Posterior vena cava (tissue), 2 donors: ENCODE results near the gene SPATA12. TPM values are rescaled to one million over a fixed set of nuclear protein-coding genes. Genes with fewer than 3 reads are reported as not detected.

Experiments
- DNase-seq: peaks from one replicate; pipeline ENCODE4 v3.0.0-alpha.2; 2020; ENCODE audit warnings: low spot score
- intact Hi-C, 2 donors: fragments of 100-400 bp; cut with DNase I; formaldehyde crosslinking; loops; one replicate each; pipeline versions ENCODE4 v1.14.1 to v1.14.2; 2022 to 2023
- long read RNA-seq, 2 donors: library from polyadenylated mRNA; unstranded; transcript quantifications; one replicate each; pipeline ENCODE4 v2.0.0, GENCODE V29; 2020 to 2021
- total RNA-seq, 2 donors: library from RNA; stranded (reverse); fragmentation: NEBNext Ultra II Directional; extraction: Animal tissue kit (Norgen Biotek cat#: 25700); gene quantifications; one replicate each; pipeline ENCODE4 v1.2.1, GENCODE V29; 2021
- donor health status: DM: yes; HTN: yes; CAD: no.
- donor health status: DM: yes; HTN: yes; CAD: no.

SPATA12 gene, protein sequence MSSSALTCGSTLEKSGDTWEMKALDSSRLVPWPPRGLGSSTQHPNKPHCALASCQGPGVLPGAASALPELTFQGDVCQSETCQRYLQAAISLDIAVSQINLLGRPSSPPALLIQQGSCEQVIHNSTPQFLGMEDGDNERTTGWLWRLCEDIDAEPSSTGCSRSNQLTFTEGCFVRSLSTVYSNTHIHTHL
- not detected for total RNA-seq
- long read RNA-seq, donor 1, partial matches to known transcripts = 0 of 1 reads
- long read RNA-seq, donor 1, other reads (novel, unspliced or antisense) = 1 of 1 reads
- long read RNA-seq, donor 2 = 0 reads

DNA sequence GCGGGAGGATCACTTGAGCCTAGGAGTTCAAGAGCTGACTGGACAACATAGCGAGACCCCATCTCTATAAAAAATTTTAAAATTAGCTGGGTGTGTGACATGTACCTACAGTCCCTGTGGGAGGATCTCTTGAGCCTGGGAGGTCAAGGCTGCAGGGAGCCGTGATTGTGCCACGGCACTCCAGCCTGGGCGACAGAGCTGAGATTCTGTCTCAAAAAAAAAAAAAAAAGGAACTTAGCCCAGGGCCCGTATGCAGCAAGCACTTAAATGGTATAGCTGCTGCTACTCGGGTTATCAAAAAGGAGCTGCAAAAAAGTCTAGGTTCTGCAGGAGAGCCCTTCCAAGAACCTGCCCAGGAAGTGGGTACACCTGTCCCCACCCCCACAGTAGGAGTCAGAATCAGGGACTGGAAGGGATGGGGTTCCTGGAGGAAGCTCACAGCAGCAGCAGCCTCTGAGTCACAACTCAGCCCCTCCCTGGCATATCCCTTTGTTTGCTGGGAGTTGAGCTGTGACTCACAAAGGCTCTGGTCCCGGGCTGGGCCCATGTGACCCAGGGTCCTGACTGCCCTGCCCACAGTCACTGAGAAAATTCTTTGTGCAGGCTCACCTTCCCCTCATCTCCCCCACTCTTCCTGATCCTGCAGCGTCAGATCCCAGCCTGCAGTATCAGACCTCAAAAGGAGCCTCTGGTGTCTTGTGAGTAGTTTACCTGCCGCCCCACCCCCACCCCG lies at the start of gene SPATA12:
Gene SPATA12 (plus strand): TSS at position 576 of the 733 bp plus-strand sequence. CDS start 13,031 bp downstream, outside the sequence.
- intact Hi-C loops = no loop called here
- DNase-seq = peak; percentile 91

DNA sequence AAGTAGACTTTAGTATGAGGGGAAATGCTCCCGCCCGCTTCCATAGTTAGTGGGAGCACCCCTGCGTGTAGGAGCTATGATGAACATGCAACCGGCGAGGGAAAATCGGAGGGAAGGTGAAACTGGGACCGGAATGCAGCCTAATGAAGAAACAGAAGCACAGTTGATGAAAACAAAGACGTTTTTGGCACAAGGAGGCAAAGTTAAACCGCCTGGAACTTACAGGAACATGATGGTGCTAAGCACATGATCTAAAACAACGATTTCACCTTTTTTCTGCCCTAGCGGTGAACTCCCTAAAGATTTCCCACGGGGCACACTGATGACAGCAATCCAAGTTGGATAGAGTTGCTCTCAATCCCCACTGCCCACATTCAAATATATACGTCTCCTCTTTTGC lies 49.4 kb upstream of the SPATA12 start:
- intact Hi-C loops = no loop called here
- DNase-seq = no peak

DNA sequence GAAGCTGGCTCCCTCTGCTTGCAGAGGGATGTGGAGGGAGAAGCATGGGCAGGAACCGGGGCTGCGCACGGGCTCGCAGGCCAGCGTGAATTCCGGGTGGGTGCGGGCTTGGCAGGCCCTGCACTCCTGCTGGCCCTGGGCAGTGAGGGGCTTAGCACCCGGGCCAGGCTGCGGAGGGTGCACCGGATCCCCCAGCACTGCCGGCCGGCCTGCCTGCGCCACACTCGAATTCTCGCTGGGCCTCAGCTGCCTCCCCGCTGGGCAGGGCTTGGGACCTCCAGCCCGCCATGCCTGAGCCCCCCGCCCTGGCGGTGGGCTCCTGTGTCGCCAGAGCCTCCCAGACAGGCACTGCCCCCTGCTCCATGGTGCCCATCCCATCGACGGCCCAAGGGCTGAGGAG lies 47.6 kb upstream of the SPATA12 start:
- DNase-seq = peak; percentile 75
- intact Hi-C loops = no loop called here

DNA sequence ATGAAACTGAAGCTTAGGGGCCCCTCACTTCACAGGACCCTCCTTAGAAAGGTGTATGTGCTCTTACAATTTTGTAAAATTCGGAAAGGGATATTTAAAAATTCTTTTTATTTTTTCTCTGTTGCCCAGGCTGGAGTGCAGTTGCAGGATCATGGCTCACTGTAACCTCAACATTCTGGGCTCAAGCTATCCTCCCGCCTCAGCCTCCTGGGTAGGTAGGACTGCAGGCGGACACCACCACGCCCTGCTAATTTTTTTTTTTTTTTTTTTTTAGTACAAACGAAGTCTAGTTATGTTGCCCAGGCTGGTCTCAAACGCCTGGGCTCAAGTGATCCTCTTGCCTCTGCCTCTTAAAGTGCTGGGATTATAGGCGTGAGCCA lies 45.1 kb upstream of the SPATA12 start:
- DNase-seq = no peak

DNA sequence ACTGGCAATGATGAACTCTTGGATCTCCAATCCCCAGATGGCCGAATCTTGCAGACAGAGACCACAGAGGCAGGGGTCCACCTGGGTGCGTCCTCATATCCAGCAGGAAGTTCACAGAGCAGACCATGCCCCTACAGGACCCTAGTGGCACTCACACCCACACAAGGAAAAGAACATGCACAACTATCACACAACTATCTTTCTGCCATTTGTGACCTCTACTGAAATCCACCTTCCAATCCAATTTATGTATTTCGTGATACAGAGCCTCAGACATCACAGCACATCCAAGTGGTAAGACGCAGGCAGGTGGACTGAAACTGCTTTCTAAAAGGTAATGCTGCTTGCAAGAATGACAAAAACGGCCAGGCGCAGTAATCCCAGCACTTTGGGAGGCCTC lies 44.6 kb upstream of the SPATA12 start:
- DNase-seq = no peak
- intact Hi-C loops = no loop called here

More for the DNA sequence above, 45.1 kb upstream of the SPATA12 start:
- intact Hi-C loops = no loop called here

DNA sequence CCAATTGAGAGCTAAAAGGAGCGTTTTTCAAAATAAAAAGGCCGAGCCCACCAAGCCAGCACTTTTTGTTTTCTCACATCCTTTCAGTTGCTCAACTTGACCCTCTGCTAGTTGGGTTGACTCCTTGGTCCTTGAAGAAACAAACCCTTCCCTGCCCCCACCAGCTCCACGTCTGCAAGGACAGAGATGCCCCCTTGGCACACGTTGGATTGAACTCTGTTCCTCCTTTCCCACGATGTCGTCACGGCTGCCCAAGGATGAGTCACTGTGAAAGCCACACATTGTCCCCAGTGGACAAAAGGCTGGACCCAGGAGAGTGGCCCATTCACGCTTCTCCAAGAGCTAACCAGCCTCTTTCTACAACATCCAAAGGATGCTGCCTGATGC lies 43.0 kb upstream of the SPATA12 start:
- intact Hi-C loops = no loop called here
- DNase-seq = peak; percentile 75

DNA sequence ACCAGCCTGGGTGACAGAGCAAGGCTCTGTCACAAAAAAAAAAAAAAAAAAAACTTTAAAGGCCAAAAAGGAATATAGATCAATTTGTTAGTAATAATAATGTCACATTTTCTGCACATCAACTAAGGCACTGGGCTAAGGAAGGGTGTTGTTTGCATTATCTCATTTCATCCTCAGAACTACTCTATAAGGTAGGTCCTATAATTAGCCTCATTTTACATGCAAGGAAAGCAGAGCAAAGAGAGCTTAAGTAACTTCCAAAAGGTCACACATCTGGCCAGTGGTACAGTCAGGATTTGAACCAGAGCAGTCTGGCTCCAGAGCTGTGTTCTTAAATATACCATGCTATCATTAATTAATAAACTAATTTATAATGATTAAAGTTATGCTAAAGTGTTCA lies 42.2 kb upstream of the SPATA12 start:
- DNase-seq = no peak
- intact Hi-C loops = no loop called here

DNA sequence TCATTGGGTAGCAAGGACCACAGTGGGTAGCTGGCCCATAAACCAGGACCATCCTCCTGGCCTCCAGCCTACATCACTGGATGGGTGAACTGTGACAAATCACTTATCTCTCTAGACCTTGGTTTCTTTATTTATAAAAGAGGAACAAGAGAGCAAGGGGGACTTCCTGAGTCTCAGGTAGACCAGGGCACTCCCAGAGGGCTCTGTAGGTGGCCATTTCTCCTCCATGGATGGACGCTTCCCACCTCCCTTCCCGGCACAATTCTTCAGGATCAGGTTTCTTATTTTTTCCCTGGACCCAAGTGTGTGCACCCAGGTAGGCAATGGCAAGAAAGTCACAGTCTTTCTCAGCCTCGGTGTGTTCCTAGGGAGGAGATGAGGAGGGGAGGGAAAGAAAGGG lies 41.4 kb upstream of the SPATA12 start:
- intact Hi-C loops = no loop called here
- DNase-seq = no peak

DNA sequence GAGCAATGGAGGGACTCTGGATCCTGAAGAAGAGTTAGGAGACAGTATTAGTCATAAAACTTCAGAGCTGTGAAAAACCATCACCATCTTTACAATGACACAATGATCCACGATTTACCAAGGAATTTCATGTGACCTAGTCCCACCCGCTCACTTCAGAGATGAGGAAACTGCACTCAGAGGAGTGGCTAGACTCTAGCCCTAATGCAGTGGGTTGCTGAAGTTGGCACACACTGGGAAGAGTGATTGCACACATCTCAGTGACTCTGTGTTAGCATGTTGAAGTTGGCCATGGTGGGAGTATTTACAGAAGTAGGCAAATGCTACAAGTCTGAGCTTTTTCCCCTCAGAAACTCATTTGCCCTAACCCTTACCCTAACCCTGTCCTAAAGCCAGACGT lies 35.2 kb upstream of the SPATA12 start:
- intact Hi-C loops = no loop called here

DNA sequence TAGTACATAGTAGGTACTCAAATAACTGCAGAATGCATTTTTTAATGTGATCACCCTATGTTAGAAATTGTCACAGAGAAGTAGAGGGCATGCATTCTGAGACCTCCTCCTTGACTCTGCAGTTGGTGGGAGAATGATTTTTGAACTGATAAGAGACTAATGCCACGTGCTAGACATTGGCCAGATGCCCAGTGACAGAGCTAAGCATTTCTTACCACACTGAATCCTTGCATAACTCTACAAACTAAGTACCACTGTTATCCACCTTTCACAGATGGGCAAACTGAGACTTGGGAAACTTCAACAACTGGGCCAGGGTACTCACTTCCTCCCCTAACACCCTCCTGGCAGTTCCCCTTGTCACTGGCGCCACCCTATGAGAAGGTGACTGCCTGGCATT lies 33.5 kb upstream of the SPATA12 start:
- intact Hi-C loops = no loop called here
- no peak for DNase-seq

More for the DNA sequence above, 35.2 kb upstream of the SPATA12 start:
- no peak for DNase-seq

DNA sequence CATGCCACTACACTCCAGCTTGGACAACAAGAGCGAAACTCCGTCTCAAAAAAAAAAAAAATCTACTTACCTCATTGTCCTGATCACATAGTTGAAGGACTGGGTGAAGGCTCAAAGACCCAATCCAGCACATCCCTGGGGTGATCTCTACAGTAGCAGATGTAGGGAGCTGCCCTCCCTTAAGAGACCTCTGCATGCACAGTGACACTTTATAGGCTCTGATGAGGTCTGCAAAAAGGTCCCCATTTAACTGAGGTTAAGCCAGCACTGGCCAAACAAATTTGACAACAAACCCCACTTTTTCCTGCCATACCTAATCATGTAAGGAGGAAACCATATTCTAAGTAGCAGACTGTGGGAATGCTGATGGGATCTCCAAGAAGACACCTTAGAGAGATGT lies 31.1 kb upstream of the SPATA12 start:
- DNase-seq = no peak
- intact Hi-C loops = no loop called here

DNA sequence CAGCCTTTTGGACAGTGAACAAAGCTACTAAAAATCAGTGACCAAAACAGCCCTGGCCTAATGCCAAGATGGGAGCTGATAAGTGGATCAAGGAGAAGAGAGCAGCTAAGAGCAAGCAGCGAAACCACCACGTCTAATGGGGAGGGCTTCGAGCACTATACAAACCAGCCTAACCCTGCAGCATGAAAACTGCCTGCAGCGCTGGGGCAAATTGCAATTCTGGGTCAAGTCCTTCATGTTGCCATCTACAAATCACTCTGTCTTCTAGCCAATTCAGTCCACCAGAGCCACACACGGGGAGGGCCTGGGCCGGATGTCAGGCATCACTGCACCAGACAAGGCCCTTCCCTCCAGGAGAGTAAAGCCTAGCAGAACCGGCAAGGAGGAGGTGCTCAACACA lies 30.5 kb upstream of the SPATA12 start:
- intact Hi-C loops = no loop called here
- DNase-seq = no peak

DNA sequence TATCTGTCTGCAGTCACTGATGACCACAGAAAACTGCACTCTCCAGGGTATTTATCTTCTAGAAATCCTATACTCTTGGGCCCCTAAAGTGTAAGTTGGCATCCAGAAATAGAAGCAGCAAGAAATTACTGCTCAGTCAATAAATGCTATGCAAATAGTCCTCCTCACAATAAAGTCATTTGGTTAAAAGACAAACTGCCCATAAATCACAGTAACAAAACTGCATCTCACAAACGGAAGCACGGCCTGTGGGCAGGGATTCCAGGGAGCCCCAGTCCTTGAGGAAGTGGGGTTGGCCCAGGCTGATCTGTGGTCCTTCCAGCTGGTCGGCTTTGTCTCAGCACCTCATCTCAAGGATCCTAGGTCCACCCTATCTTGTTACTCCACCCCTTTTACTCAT lies 29.7 kb upstream of the SPATA12 start:
- no peak for DNase-seq
- intact Hi-C loops = no loop called here

DNA sequence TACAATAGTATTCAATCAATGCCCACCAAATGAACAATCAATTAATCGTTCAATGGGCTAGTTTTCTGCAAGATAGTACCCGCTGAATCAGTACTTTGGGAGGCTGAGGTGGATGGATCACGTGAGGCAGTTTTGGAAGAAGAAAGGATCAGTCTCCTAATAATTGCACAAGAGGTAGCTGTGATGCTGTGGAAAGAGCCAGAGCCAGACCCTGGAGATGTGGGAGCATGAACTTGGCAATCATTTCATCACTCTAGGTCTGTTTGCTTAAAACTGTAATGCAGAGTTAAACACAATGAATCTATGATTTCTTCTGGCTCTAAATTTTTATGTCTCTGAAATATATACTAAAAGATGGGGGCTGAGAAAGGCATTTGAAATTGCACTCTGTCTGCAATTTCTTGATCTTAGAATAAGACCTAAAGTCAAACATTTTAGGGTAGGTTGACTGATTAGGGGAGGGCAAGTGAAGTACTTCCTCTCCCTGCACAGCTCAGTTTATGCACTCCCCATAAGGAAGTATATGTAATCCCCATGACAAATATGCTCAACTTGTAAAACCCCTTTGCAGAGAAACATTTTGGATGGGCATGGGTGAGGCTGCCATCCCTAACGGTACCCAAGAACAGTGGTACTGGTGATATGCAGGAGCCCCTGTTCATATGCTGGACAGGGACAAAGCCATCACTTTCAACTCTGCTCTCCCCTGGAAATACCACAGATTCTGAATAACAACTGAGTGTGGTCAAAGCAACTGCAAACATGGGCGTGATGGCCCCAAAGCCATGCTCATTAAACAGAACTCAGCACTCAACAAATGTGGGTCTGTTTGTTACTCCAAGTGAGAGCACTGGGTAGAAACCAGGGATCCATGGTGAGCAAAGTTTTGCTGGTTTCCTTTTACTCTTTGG lies 28.6 kb upstream of the SPATA12 start:
- intact Hi-C loops = no loop called here
- DNase-seq = no peak

DNA sequence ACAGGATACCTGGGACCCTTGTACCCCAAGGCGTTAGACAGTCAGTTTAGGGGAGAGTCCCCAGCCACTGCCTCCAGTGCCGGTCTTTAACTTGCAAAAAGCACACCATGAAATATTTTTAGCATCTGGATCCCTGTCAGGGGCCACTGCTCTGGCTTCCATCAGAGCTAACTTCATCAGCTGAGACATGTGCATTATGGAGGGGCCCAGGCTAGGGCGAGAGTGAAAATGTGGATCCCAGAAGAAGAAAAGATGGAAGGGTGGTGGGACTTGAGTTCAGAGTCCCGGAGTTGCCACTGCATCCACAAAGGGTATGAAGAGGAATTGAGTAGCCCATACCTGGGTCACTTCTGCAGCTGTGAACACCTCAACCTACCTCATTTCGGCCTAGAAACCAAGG lies 23.5 kb upstream of the SPATA12 start:
- intact Hi-C loops = no loop called here
- DNase-seq = no peak

DNA sequence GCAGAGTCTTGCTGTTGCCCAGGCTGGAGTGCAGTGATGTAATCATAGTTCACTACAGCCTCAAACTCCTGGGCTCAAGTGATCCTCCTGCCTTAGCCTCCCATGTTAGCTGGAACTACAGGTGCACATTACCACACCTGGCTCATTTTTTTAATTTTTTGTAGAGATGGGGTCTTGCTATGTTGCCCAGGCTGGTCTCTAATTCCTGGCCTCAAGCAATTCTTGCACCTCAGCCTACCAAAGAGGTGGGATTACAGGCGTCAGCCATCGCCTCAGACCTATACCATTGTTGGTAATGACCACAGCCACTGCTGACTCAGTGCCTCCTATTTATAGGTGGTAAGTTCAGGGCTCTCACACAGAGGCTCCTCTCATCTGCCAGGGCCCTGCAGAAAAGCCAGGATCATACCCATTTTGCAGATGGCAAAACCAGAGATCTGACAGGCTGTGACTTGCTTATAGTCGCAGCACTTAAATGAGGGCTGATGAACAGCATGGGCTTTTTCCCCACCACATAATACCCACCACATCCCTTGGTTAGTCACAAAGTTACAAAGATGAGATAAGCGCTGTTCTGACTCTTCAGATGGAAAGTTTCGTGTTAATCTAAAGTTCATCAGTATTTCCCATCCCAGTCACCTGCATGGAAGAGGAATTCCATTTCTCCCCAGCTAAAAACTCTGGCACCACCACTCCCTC lies 21.8 kb upstream of the SPATA12 start:
- intact Hi-C loops = loop anchor here in 1 of 2 donors (1.0 kb wide), 1 partner anchor 44 kb away; no protein-coding TSS in a partner anchor
- DNase-seq = no peak

DNA sequence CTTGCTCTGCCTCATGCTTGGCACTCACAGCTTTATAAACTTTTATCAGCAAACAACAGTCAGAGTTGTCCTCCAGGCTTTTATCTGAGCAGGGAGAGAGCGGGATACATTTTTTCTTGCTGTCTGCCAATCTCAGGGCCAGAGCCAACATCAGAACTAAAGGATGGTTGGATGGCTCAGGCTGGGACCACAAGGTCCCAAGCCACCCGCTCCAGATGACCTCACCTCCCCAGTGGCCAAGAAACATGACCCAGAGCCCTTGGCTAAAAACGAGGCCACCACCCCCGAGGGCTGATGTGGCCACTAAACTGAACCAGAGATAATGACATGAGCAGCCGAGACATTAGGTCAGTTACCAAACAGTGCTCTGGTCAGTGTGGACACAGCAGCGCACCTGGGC lies 18.8 kb upstream of the SPATA12 start:
- peak; percentile 73 for DNase-seq
- intact Hi-C loops = no loop called here

DNA sequence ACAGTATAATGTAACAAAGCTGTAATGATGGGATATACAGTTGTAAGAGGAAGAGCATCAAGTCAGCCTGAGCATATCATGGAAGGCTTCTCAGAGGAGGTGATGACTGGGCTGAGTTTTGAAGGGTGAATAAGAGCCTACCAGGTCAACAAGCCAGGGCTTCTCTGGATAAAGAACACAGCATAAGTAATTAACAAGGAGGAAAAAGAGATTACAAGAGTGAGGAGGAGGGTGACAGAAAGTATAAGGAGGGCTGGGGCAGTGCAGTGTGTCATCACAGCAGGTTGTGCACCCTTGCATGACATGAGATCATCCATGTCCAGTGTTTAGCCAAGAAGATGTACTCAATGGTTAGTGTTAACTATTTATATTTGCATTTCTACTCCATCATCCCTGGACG lies 16.9 kb upstream of the SPATA12 start:
- intact Hi-C loops = no loop called here
- DNase-seq = no peak

DNA sequence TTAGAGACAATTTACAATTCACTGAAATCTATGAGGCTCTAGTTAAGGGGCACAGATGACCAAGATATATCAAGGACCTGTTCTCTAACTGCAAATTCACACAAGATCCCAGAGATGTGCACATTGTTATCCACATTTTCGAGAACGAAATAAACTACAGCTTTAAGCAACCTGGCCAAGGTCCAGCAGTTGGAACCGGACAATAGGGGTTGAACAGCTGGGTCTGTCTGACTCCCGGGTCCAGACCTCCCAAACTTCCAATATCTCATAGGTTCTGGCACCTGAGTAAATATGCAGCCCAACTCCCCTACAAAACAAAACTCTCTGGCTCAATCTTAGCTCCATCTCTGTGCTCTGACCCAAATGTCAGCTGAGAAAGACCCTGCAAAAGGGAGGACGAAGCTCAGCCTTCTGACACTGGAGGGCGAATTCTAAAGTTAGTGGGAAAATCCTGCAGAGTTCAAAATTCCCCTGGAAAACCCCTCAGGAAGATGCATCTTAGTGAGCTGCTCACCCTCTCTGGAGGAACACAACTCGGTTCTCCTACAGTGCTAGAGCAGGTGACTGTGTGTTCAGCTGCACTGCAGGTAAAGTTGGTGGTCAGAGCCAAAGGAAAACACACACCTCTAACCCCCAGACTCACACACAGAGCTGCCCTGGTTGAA lies 14.2 kb upstream of the SPATA12 start:
- no peak for DNase-seq
- intact Hi-C loops = no loop called here
